ENCODE measurements around the gene HEPHL1.

GRCh38 chr11:94034207-94034606 is 13.1 kb downstream of the HEPHL1 start:
- TF ChIP-seq CTCF (IDR thresholded peaks at IDR 0.05) (no peak), POLR2AphosphoS5 (IDR thresholded peaks at IDR 0.05) (no peak)

Measured in suprapubic skin (tissue), 3 donors.